Measurements from ENCODE around the gene SORL1. TPM values are rescaled to one million over a fixed set of nuclear protein-coding genes. Genes with fewer than 3 reads are reported as not detected.

The SORL1 gene
- total RNA-seq, 1 experiment from 2014 or later = 68.3 TPM

GRCh38 chr11:121536126-121536525 is 84.0 kb downstream of the SORL1 start:
- no peak for DNase-seq
- Mint-ChIP-seq H3K27me3 (ENCODE audit: low read depth) (no peaks in the 10 kb centered on the region), H3K4me3 (no peak overlapping the region)

More at GRCh38 chr11:121536126-121536525, 84.0 kb downstream of the SORL1 start:
- H3K4ac ChIP-seq (ENCODE audit: low read depth, low read length) = no peak overlapping the region
- no peak overlapping the region for H4K91ac ChIP-seq (ENCODE audit: insufficient read length, low read depth, low read length)
- no peak overlapping the region for H3K56ac ChIP-seq (ENCODE audit: insufficient read length, low read depth, low read length)
- H2AFZ ChIP-seq (ENCODE audit: low read length) = no peak overlapping the region
- H3K79me2 ChIP-seq (ENCODE audit: insufficient read depth, low read length) = no peaks in the 10 kb centered on the region
- no peak overlapping the region for H4K5ac ChIP-seq (ENCODE audit: insufficient read length, low read depth, low read length)
- H2BK15ac ChIP-seq (ENCODE audit: low read depth, low read length) = no peak overlapping the region
- TF ChIP-seq CTCF (conservative IDR thresholded peaks at IDR 0.05) = no peak
- Mint-ChIP-seq H3K9me3 (no peaks in the 10 kb centered on the region), H3K4me1 (peaks cover 7 to 20% of the 10 kb centered on the region in 2 experiments), H3K36me3 (ENCODE audit: insufficient read depth in 1 of 3, low read depth in 3 of 3) (peaks cover 6 to 48% (median 26%) of the 10 kb centered on the region in 3 experiments), H3K27ac (no peak overlapping the region)
- H2BK120ac ChIP-seq (ENCODE audit: low read depth, low read length, poor library complexity, severe bottlenecking) = no peak overlapping the region
- H3K9me3 ChIP-seq (ENCODE audit: control insufficient read depth, low read depth, low read length) = no peaks in the 10 kb centered on the region
- no peaks in the 10 kb centered on the region for H4K20me1 ChIP-seq (ENCODE audit: control insufficient read depth, insufficient read depth, insufficient read length)
- H2BK20ac ChIP-seq (ENCODE audit: low read depth, low read length, poor library complexity, severe bottlenecking) = no peak overlapping the region
- H2AK5ac ChIP-seq (ENCODE audit: insufficient read length, low read length) = no peak overlapping the region
- peaks cover 2% of the 10 kb centered on the region for H3K79me1 ChIP-seq (ENCODE audit: insufficient read depth, low read depth, low read length, poor library complexity, severe bottlenecking)
- H3K18ac ChIP-seq (ENCODE audit: insufficient read length, low read depth, low read length) = no peak overlapping the region
- no peak overlapping the region for H3T11ph ChIP-seq (ENCODE audit: low read length)
- no peak overlapping the region for H3K9ac ChIP-seq (ENCODE audit: extremely low read depth, insufficient read length, low read length)
- no peak overlapping the region for H3K23ac ChIP-seq (ENCODE audit: insufficient read length, low read depth, low read length)
- no peaks in the 10 kb centered on the region for H3K23me2 ChIP-seq (ENCODE audit: insufficient read length, low read depth, low read length, poor library complexity, severe bottlenecking)
- no peaks in the 10 kb centered on the region for H3K4me1 ChIP-seq (ENCODE audit: insufficient read depth, low read length)
- no peak overlapping the region for H4K8ac ChIP-seq (replicated peaks; ENCODE audit: insufficient read length, low read depth, low read length)
- whole genome bisulfite sequencing (ENCODE audit: extremely low coverage, insufficient read length, low lambda C conversion rate) = no CpG with 5 or more reads among the region's 6 CpGs
- no peaks in the 10 kb centered on the region for H3K27me3 ChIP-seq (ENCODE audit: insufficient read depth, low read length)
- no peak overlapping the region for H2BK5ac ChIP-seq (ENCODE audit: insufficient read length, low read length)
- H2BK12ac ChIP-seq (ENCODE audit: insufficient read length, low read depth, low read length) = no peak overlapping the region
- H3K27ac ChIP-seq (ENCODE audit: insufficient read length, low read depth, low read length) = no peak overlapping the region
- no peak overlapping the region for H3K14ac ChIP-seq (ENCODE audit: insufficient read depth, low read length)
- H3K4me2 ChIP-seq (ENCODE audit: insufficient read depth, insufficient read length, low read length) = no peak overlapping the region

Data from H9 (cell line).